HFFc6 (cell line): Measurements from ENCODE around the gene LEAP2. TPM values are rescaled to one million over a fixed set of nuclear protein-coding genes. Genes with fewer than 3 reads are reported as not detected.

ENCODE experiments used
- DNase-seq: peaks from one replicate; pipeline ENCODE4 v3.0.0-alpha.2; 2018
- H3K27ac Mint-ChIP-seq: 2 replicates; pipeline ENCODE4 v1.8.0; 2020; ENCODE audit warnings: mild to moderate bottlenecking, mixed read lengths
- H3K27me3 Mint-ChIP-seq: 2 replicates; pipeline ENCODE4 v1.8.0; 2021; ENCODE audit warnings: mild to moderate bottlenecking, moderate library complexity, mixed read lengths; ENCODE audit not compliant: insufficient read depth
- H3K36me3 Mint-ChIP-seq: 2 replicates; pipeline ENCODE4 v1.8.0; 2021; ENCODE audit warnings: low read depth, mixed read lengths
- H3K4me1 Mint-ChIP-seq: 2 replicates; pipeline ENCODE4 v1.8.0; 2020; ENCODE audit warnings: low read depth, mixed read lengths
- H3K4me3 Mint-ChIP-seq: 2 replicates; pipeline ENCODE4 v1.8.0; 2020; ENCODE audit warnings: mild to moderate bottlenecking, moderate library complexity, mixed read lengths
- H3K9me3 Mint-ChIP-seq: 2 replicates; pipeline ENCODE4 v1.8.0; 2020; ENCODE audit warnings: mild to moderate bottlenecking, mixed read lengths
- CTCF ChIP-seq: fragments of 200-600 bp; sonication (generic); IDR thresholded peaks from 2 replicates; pipeline ENCODE4 v1.5.0; 2021; ENCODE audit warnings: antibody characterized with exemption, mild to moderate bottlenecking
- total RNA-seq, 6 experiments: library from RNA; stranded (reverse); fragmentation: NEBNext Ultra II Directional; extraction: Animal tissue kit (Norgen Biotek cat#: 25700); gene quantifications; 2 replicates in 1 of 6; 3 replicates in 5 of 6; pipeline ENCODE4 v1.2.3, GENCODE V29; 2021

Gene LEAP2
- total RNA-seq, 6 experiments from 2014 or later, result 0.09 to 0.51 (median 0.41) TPM

- H3K27me3 Mint-ChIP-seq, result no peaks in the 10 kb centered on the region; the same call in 1 of the 2 replicates
- H3K4me1 Mint-ChIP-seq, result 0 out of 2 replicates have a peak, but pooled peaks cover 8% of the 10 kb centered on the region
- no peak for DNase-seq
- H3K27ac Mint-ChIP-seq, result no peak overlapping the region
- no peak overlapping the region for H3K4me3 Mint-ChIP-seq
- no peak for TF ChIP-seq CTCF
- H3K9me3 Mint-ChIP-seq, result no peaks in the 10 kb centered on the region
- H3K36me3 Mint-ChIP-seq, result peaks cover 32% of the 10 kb centered on the region
Measured at GRCh38 chr5:132895719-132896305, 22.3 kb downstream of the LEAP2 start.

- Mint-ChIP-seq H3K27me3 (no peaks in the 10 kb centered on the region; the same call in 1 of the 2 replicates), H3K4me3 (no peak overlapping the region; the same call in 1 of the 2 replicates), H3K9me3 (no peaks in the 10 kb centered on the region), H3K4me1 (0 out of 2 replicates have a peak, but pooled peaks cover 8% of the 10 kb centered on the region), H3K36me3 (peaks cover 32% of the 10 kb centered on the region), H3K27ac (no peak overlapping the region)
- TF ChIP-seq CTCF, result no peak
- DNase-seq, result no peak
Measured at GRCh38 chr5:132896685-132897084, 23.2 kb downstream of the LEAP2 start.

- no peak for DNase-seq
- 0 out of 2 replicates have a peak, but pooled peaks cover 8% of the 10 kb centered on the region for H3K4me1 Mint-ChIP-seq
- peaks cover 28% of the 10 kb centered on the region for H3K36me3 Mint-ChIP-seq
- H3K9me3 Mint-ChIP-seq, result no peaks in the 10 kb centered on the region
- no peaks in the 10 kb centered on the region; the same call in 1 of the 2 replicates for H3K27me3 Mint-ChIP-seq
- H3K4me3 Mint-ChIP-seq, result no peak overlapping the region
- TF ChIP-seq CTCF, result no peak
- no peak overlapping the region for H3K27ac Mint-ChIP-seq
Measured at GRCh38 chr5:132898094-132898493, 24.6 kb downstream of the LEAP2 start.

GRCh38 chr5:132901036-132901435, 27.6 kb downstream of the LEAP2 start:
- peaks cover 11% of the 10 kb centered on the region; the same call in 1 of the 2 replicates for H3K4me1 Mint-ChIP-seq
- no peaks in the 10 kb centered on the region; the same call in 1 of the 2 replicates for H3K27me3 Mint-ChIP-seq
- no peak for TF ChIP-seq CTCF
- no peak overlapping the region for H3K4me3 Mint-ChIP-seq
- DNase-seq, result no peak
- H3K27ac Mint-ChIP-seq, result no peak overlapping the region
- H3K36me3 Mint-ChIP-seq, result peaks cover 27% of the 10 kb centered on the region
- H3K9me3 Mint-ChIP-seq, result no peaks in the 10 kb centered on the region

- no peak overlapping the region for H3K4me3 Mint-ChIP-seq
- no peak overlapping the region for H3K27ac Mint-ChIP-seq
- no peaks in the 10 kb centered on the region for H3K9me3 Mint-ChIP-seq
- DNase-seq, result no peak
- H3K36me3 Mint-ChIP-seq, result peaks cover 21% of the 10 kb centered on the region
- peak; percentile 7; the same call in 1 of the 2 replicates for TF ChIP-seq CTCF
- no peaks in the 10 kb centered on the region; the same call in 1 of the 2 replicates for H3K27me3 Mint-ChIP-seq
- peaks cover 12% of the 10 kb centered on the region for H3K4me1 Mint-ChIP-seq
Measured at GRCh38 chr5:132901730-132902129, 28.3 kb downstream of the LEAP2 start.
